GM18505 (cell line): ENCODE measurements around the gene MYLK4.

Experiments used
- ATAC-seq: cut with Tn5 transposase; IDR thresholded peaks from one replicate; pipeline ENCODE4 v1.9.1; 2021; ENCODE audit not compliant: unreplicated experiment
- POLR2A ChIP-seq: IDR thresholded peaks from 4 replicates; pipeline ENCODE4 v1.6.1; 2011; ENCODE audit warnings: borderline replicate concordance; ENCODE audit not compliant: insufficient read depth, insufficient read length; ENCODE audit errors: extremely low read depth

Gene MYLK4

GRCh38 chr6:2786269-2786668 is 35.5 kb upstream of the MYLK4 start:
- TF ChIP-seq POLR2A = no peak
- ATAC-seq = no peak

GRCh38 chr6:2784930-2785329 is 34.2 kb upstream of the MYLK4 start:
- no peak for TF ChIP-seq POLR2A
- ATAC-seq = no peak

DNA sequence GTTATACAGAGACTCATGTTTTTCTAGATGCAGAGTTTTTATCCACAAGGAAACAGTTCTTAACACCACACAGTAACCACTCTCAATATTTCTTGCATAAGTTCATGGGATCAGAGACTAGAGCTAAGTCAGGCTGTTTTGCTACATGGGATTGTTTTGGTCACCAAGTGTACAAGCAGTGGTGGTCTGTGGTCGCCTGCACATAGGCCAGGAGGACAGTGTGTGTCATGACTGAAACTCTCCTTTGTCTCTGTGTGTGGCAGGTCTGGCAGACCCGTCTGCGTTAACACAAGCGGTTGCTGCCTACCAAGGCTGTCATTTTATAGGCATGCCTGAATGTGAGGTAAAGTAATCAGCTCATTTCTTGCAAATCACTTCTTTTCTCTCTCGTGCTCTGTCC is 33.3 kb upstream of the MYLK4 start:
- TF ChIP-seq POLR2A = no peak
- ATAC-seq = no peak

DNA sequence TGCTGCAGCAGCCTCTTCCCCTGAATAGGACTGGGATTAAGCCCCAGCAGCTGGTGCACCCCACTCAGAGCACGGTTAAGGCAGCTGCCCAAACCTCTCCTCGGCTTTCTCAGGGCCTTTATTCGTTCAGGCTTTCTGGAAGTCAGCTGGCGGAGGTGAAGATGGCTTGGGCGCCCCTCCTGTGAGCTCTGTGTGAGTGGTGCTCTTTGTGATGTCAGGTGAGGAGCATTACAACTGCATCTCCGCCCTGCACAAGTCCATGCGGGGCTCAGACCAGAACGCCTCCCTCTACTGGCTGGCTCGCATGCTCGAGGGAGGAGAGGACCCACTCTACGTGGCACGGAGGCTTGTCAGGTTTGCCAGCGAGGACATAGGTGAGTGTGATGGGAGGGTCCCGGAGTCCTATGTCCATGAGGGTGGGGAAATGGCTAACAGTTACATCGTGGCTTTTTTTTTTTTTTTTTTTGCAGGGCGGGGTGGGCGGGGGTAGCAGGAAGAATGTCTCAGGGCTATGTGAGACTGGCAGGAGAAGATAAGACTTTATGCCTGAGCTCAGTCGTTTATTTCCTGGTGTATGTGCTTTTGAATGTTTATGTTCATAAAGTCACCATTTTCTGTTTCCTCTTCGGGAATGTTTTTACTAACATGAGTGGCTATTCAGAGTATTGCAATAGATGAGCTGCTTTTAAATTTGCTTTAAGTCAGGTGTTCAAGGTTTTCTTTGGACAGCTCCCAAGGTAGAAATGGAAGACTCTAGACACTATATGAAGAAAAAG is 32.7 kb upstream of the MYLK4 start:
- TF ChIP-seq POLR2A = no peak
- no peak for ATAC-seq

DNA sequence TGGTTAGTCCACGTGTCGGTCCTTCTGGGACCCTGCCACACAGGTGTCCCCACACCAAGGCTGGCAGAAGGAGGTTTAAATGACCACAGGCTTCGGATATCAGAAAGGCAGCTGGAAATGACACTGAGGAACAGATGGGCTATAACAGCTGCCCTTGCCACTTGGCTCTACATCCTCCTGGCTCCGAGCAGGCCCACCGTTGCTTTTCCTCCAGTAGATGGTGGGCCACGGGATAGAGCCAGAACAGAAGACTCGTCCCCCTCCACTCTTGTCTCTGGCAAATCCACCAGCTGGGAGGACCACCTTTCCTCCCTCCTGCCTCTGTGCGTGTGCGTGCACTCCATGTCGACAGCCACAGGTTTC is 32.1 kb upstream of the MYLK4 start:
- no peak for TF ChIP-seq POLR2A
- ATAC-seq = no peak

DNA sequence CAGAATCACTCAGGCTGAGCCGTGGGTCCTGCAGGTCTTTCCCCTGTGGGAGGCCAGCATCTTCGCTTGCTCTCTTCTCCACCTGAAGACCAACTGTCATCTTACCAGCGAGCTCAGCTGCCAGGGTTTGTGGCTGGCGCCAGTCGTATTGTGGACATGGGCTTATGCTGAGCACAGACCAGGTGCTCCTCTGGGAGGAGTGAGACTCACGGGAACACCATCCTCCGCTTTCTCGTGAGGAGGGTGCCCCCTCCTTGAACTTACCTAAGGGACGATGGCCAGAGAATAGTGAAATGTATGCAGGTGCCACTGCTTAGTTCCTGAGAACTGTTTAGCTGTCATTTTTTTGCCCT is 31.6 kb upstream of the MYLK4 start:
- no peak for TF ChIP-seq POLR2A
- no peak for ATAC-seq

- TF ChIP-seq POLR2A = no peak
- ATAC-seq = no peak
These were observed 31.1 kb upstream of the MYLK4 start for GRCh38 chr6:2781685-2782355.

DNA sequence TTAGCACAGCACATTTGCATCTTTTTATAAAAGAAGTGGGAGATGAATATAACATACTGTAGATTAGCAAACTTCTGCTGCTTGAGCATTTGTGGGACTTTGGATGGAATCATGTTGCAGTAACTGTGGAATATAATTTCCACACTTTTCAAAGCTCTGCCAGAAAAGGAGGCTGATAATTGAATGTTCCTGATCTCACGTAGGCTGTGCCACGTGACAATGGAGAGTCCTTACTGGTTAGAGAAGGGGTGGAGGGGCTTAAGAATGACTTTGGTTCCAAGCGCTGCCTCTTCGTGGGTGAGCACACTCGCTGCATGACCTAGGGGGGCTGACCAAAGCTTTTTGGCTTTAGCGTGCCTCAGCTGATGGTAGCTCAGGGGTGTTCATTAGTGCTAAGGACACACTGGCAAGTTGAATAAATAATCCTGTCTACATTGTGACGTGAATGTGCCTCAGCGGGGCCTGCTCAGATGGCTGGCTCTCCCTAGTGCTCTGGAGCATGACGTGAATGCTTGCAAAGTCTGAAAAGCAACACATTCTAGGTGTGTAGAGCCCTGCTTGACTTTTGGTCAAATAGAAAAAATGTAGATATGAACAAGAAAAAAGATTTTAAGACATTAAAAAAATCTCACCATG is 29.5 kb upstream of the MYLK4 start:
- no peak for ATAC-seq
- TF ChIP-seq POLR2A = no peak

DNA sequence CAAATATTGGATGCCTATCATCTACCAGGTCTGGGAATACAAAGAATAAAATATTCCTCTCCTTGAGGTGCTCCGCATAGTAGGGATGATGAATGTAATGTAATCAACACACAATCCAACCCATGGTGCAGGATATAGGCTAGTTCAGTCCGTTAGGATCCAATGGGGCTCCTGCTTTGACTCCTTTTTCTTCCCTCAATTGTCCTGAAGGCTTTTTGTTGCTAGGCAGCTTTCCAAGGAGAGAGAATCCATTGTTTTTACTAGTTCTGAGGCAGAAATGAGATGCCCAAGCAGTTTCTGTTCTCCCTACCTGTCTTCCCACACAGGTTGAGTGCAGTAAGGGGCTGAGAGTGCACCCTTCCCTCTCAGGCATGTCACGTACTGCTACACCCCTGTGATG is 26.5 kb upstream of the MYLK4 start:
- TF ChIP-seq POLR2A = no peak
- ATAC-seq = no peak

DNA sequence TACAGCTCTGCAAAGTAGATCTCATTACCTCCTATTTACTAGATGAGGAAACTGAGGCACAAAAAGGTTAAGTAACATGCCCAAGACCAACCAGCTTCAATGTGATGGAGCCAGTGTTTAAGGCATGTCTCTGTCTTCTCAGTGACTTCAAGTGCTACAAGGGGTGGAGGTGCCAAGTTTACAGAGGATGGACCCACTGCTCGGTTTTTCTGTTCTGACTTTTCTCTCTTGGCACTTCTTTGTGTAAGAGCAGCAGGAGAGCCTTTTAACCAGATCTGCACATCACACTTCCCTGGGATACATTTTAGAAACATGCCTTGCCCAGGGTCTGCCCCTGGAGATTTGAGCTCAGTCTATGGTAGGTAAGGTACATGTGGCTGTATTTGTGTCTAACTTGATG is 24.3 kb upstream of the MYLK4 start:
- TF ChIP-seq POLR2A = no peak
- ATAC-seq = no peak

GRCh38 chr6:2773449-2773848 is 22.7 kb upstream of the MYLK4 start:
- no peak for TF ChIP-seq POLR2A
- no peak for ATAC-seq

GRCh38 chr6:2772840-2773239 is 22.1 kb upstream of the MYLK4 start:
- no peak for TF ChIP-seq POLR2A
- no peak for ATAC-seq

GRCh38 chr6:2771079-2771478 is 20.4 kb upstream of the MYLK4 start:
- no peak for TF ChIP-seq POLR2A
- no peak for ATAC-seq

- no peak for TF ChIP-seq POLR2A
- ATAC-seq = no peak
These were observed 19.4 kb upstream of the MYLK4 start for GRCh38 chr6:2770171-2770570.
